Measurements from ENCODE around the gene ABCA5. TPM values are rescaled to one million over a fixed set of nuclear protein-coding genes. Genes with fewer than 3 reads are reported as not detected.

The ABCA5 gene
- total and polyA plus RNA-seq, 4 experiments from 2014 or later, result 7.7 to 45.0 (median 26.4) TPM

DNA sequence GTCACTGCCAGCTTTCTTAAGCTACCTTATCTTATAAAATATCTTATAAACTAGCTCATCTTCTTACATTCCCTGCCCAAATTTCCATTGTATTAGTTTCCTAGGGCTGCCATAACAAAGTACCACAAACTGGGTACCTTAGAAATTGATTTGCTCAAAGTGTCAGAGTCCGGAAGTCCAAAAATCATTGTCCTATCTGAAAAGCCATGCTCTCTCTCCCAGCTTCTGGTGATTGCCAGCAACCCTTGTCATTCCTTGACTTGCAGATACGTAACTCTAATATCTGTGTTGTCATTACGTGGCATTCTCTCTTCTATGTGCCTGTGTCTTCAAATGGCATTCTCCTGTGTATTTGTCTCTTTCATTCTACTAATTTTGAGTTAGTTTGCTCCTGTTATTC, 96.0 kb downstream of the ABCA5 start:
- ChIA-PET CTCF (ENCODE audit: partially characterized antibody) (interaction anchor here (0.9 kb wide), 1 partner anchor 456 kb away, joined by 3 read pairs; no protein-coding TSS in a partner anchor), POLR2A (ENCODE audit: partially characterized antibody) (no interaction called here)
- Histone ChIP-seq H3K27me3 (ENCODE audit: insufficient read depth, low read length) (no peaks in the 10 kb centered on the region), H3K27ac (ENCODE audit: low read depth, low read length) (no peak overlapping the region), H3K36me3 (ENCODE audit: insufficient read depth, low read length) (no peaks in the 10 kb centered on the region), H3K4me3 (ENCODE audit: low read length in 2 of 2) (no peak overlapping the region), H3K9me3 (ENCODE audit: control insufficient read depth in 1 of 2, low read length in 2 of 2) (peaks cover 0 to 11% of the 10 kb centered on the region in 2 donors), H3K4me1 (ENCODE audit: insufficient read depth, low read length) (no peaks in the 10 kb centered on the region)
- no peak for DNase-seq
- Mint-ChIP-seq H3K27me3 (no peaks in the 10 kb centered on the region), H3K9me3 (peaks cover 2 to 38% (median 25%) of the 10 kb centered on the region in 8 donors), H3K4me1 (peaks cover 0 to 1% (median 0%) of the 10 kb centered on the region in 4 donors), H3K4me3 (no peak overlapping the region), H3K27ac (no peak overlapping the region), H3K36me3 (peaks cover 3 to 8% of the 10 kb centered on the region in 2 donors)
- intact Hi-C loops (cut with micrococcal nuclease), result no loop called here

- DNase-seq, result no peak
- H3K4me1 Mint-ChIP-seq, result peaks cover 0 to 4% (median under 1%) of the 10 kb centered on the region in 4 donors
- H3K27ac ChIP-seq (ENCODE audit: low read depth, low read length), result no peak within 1 kb of the TSS
- intact Hi-C loops (cut with micrococcal nuclease), result no loop called here
- H3K4me1 ChIP-seq (ENCODE audit: insufficient read depth, low read length), result no peaks in the 10 kb centered on the region
- peaks cover 0 to 10% of the 10 kb centered on the region in 2 donors for H3K9me3 ChIP-seq (ENCODE audit: control insufficient read depth in 1 of 2, low read length in 2 of 2)
- H3K9me3 Mint-ChIP-seq, result peaks cover 2 to 28% (median 19%) of the 10 kb centered on the region in 8 donors
- H3K36me3 Mint-ChIP-seq, result peaks cover 0 to 4% of the 10 kb centered on the region in 2 donors
- H3K36me3 ChIP-seq (ENCODE audit: insufficient read depth, low read length), result no peaks in the 10 kb centered on the region
- H3K27me3 ChIP-seq (ENCODE audit: insufficient read depth, low read length), result no peaks in the 10 kb centered on the region
- POLR2A ChIA-PET (ENCODE audit: partially characterized antibody), result no interaction called here
- H3K4me3 Mint-ChIP-seq, result no peak within 1 kb of the TSS
- no peak within 1 kb of the TSS for H3K4me3 ChIP-seq (ENCODE audit: low read length in 2 of 2)
- no peaks in the 10 kb centered on the region for H3K27me3 Mint-ChIP-seq
- CTCF ChIA-PET (ENCODE audit: partially characterized antibody), result no interaction called here
- H3K27ac Mint-ChIP-seq, result no peak within 1 kb of the TSS
Observed at GRCh38 chr17:69228576-69228975, 98.4 kb downstream of the ABCA5 start, which contains the start of gene ABCA10. TSS of gene ABCA10 (minus strand) at chr17:69228824. CDS start at chr17:69225358, 3,466 bp downstream.

- Mint-ChIP-seq H3K4me3 (no peak overlapping the region), H3K27ac (no peak overlapping the region), H3K36me3 (peaks cover 0 to under 1% of the 10 kb centered on the region in 2 donors), H3K27me3 (no peaks in the 10 kb centered on the region), H3K9me3 (peaks cover 2 to 23% (median 14%) of the 10 kb centered on the region in 8 donors), H3K4me1 (peaks cover 0 to 6% (median under 1%) of the 10 kb centered on the region in 4 donors)
- Histone ChIP-seq H3K36me3 (ENCODE audit: insufficient read depth, low read length) (no peaks in the 10 kb centered on the region), H3K27ac (ENCODE audit: low read depth, low read length) (no peak overlapping the region), H3K9me3 (ENCODE audit: control insufficient read depth in 1 of 2, low read length in 2 of 2) (peaks cover 0 to 5% of the 10 kb centered on the region in 2 donors), H3K4me3 (ENCODE audit: low read length in 2 of 2) (no peak overlapping the region), H3K27me3 (ENCODE audit: insufficient read depth, low read length) (no peaks in the 10 kb centered on the region), H3K4me1 (ENCODE audit: insufficient read depth, low read length) (no peaks in the 10 kb centered on the region)
- intact Hi-C loops (cut with micrococcal nuclease), result no loop called here
- ChIA-PET CTCF (ENCODE audit: partially characterized antibody) (no interaction called here), POLR2A (ENCODE audit: partially characterized antibody) (no interaction called here)
- no peak for DNase-seq
Observed at GRCh38 chr17:69228018-69228417, 98.9 kb downstream of the ABCA5 start.

- ChIA-PET CTCF (ENCODE audit: partially characterized antibody) (interaction anchor here (0.8 kb wide), 1 partner anchor 9 kb away, joined by 3 read pairs; no protein-coding TSS in a partner anchor), POLR2A (ENCODE audit: partially characterized antibody) (no interaction called here)
- no peak overlapping the region for H3K4me3 ChIP-seq (ENCODE audit: low read length in 2 of 2)
- Mint-ChIP-seq H3K9me3 (peaks cover 2 to 18% (median 9%) of the 10 kb centered on the region in 8 donors), H3K27me3 (no peaks in the 10 kb centered on the region), H3K27ac (no peak overlapping the region), H3K36me3 (no peaks in the 10 kb centered on the region), H3K4me3 (no peak overlapping the region), H3K4me1 (peaks cover 0 to 10% (median 2%) of the 10 kb centered on the region in 4 donors)
- no peaks in the 10 kb centered on the region for H3K27me3 ChIP-seq (ENCODE audit: insufficient read depth, low read length)
- H3K4me1 ChIP-seq (ENCODE audit: insufficient read depth, low read length), result no peaks in the 10 kb centered on the region
- DNase-seq, result no peak
- H3K9me3 ChIP-seq (ENCODE audit: control insufficient read depth in 1 of 2, low read length in 2 of 2), result peaks cover 0 to under 1% of the 10 kb centered on the region in 2 donors
- no peaks in the 10 kb centered on the region for H3K36me3 ChIP-seq (ENCODE audit: insufficient read depth, low read length)
- intact Hi-C loops (cut with micrococcal nuclease), result no loop called here
- no peak overlapping the region for H3K27ac ChIP-seq (ENCODE audit: low read depth, low read length)
Observed at GRCh38 chr17:69227541-69227940, 99.4 kb downstream of the ABCA5 start.

GRCh38 chr17:69223809-69224208, 103.1 kb downstream of the ABCA5 start:
- Mint-ChIP-seq H3K4me1 (peaks cover 0 to 10% (median 2%) of the 10 kb centered on the region in 4 donors), H3K27me3 (no peaks in the 10 kb centered on the region), H3K27ac (no peak overlapping the region), H3K4me3 (no peak overlapping the region), H3K36me3 (peaks cover 2 to 22% of the 10 kb centered on the region in 2 donors), H3K9me3 (no peaks in the 10 kb centered on the region)
- CTCF ChIA-PET (ENCODE audit: partially characterized antibody), result no interaction called here
- intact Hi-C loops (cut with micrococcal nuclease), result no loop called here
- no peaks in the 10 kb centered on the region for H3K36me3 ChIP-seq (ENCODE audit: insufficient read depth, low read length)
- H3K27ac ChIP-seq (ENCODE audit: low read depth, low read length), result no peak overlapping the region
- POLR2A ChIA-PET (ENCODE audit: partially characterized antibody), result no interaction called here
- H3K27me3 ChIP-seq (ENCODE audit: insufficient read depth, low read length), result no peaks in the 10 kb centered on the region
- DNase-seq, result no peak
- no peak overlapping the region for H3K4me3 ChIP-seq (ENCODE audit: low read length in 2 of 2)
- no peaks in the 10 kb centered on the region for H3K4me1 ChIP-seq (ENCODE audit: insufficient read depth, low read length)
- H3K9me3 ChIP-seq (ENCODE audit: control insufficient read depth in 1 of 2, low read length in 2 of 2), result no peaks in the 10 kb centered on the region

GRCh38 chr17:69222707-69223258, 104.2 kb downstream of the ABCA5 start:
- Mint-ChIP-seq H3K9me3 (no peaks in the 10 kb centered on the region), H3K36me3 (peaks cover 2 to 25% of the 10 kb centered on the region in 2 donors), H3K27ac (no peak overlapping the region), H3K4me1 (peaks cover 0 to 10% (median 2%) of the 10 kb centered on the region in 4 donors), H3K27me3 (no peaks in the 10 kb centered on the region), H3K4me3 (no peak overlapping the region)
- Histone ChIP-seq H3K4me3 (ENCODE audit: low read length in 2 of 2) (no peak overlapping the region), H3K4me1 (ENCODE audit: insufficient read depth, low read length) (no peaks in the 10 kb centered on the region), H3K36me3 (ENCODE audit: insufficient read depth, low read length) (no peaks in the 10 kb centered on the region), H3K27ac (ENCODE audit: low read depth, low read length) (no peak overlapping the region), H3K9me3 (ENCODE audit: control insufficient read depth in 1 of 2, low read length in 2 of 2) (no peaks in the 10 kb centered on the region), H3K27me3 (ENCODE audit: insufficient read depth, low read length) (no peaks in the 10 kb centered on the region)
- ChIA-PET POLR2A (ENCODE audit: partially characterized antibody) (no interaction called here), CTCF (ENCODE audit: partially characterized antibody) (no interaction called here)
- intact Hi-C loops (cut with micrococcal nuclease), result no loop called here
- no peak for DNase-seq

GRCh38 chr17:69220098-69220497, 106.8 kb downstream of the ABCA5 start:
- DNase-seq, result no peak
- no peak overlapping the region for H3K27ac Mint-ChIP-seq
- peaks cover 0 to 10% (median 2%) of the 10 kb centered on the region in 4 donors for H3K4me1 Mint-ChIP-seq
- ChIA-PET POLR2A (ENCODE audit: partially characterized antibody) (no interaction called here), CTCF (ENCODE audit: partially characterized antibody) (no interaction called here)
- no peaks in the 10 kb centered on the region for H3K36me3 ChIP-seq (ENCODE audit: insufficient read depth, low read length)
- no peaks in the 10 kb centered on the region for H3K9me3 ChIP-seq (ENCODE audit: control insufficient read depth in 1 of 2, low read length in 2 of 2)
- H3K27me3 Mint-ChIP-seq, result no peaks in the 10 kb centered on the region
- intact Hi-C loops (cut with micrococcal nuclease), result no loop called here
- H3K4me1 ChIP-seq (ENCODE audit: insufficient read depth, low read length), result no peaks in the 10 kb centered on the region
- no peaks in the 10 kb centered on the region for H3K27me3 ChIP-seq (ENCODE audit: insufficient read depth, low read length)
- no peaks in the 10 kb centered on the region for H3K9me3 Mint-ChIP-seq
- H3K27ac ChIP-seq (ENCODE audit: low read depth, low read length), result no peak overlapping the region
- no peak overlapping the region for H3K4me3 Mint-ChIP-seq
- H3K36me3 Mint-ChIP-seq, result peaks cover 2 to 25% of the 10 kb centered on the region in 2 donors
- H3K4me3 ChIP-seq (ENCODE audit: low read length in 2 of 2), result no peak overlapping the region

Data from CD4-positive, alpha-beta memory T cell (primary cell).